Activated naive CD8-positive, alpha-beta T cell (primary cell): ENCODE data around the gene RAB20.

ENCODE experiments used
- H3K27ac Mint-ChIP-seq: one replicate; pipeline ENCODE4 v1.8.0; 2021; ENCODE audit warnings: mixed read lengths
- H3K27me3 Mint-ChIP-seq: one replicate; pipeline ENCODE4 v1.8.0; 2021; ENCODE audit warnings: mixed read lengths
- H3K36me3 Mint-ChIP-seq: one replicate; pipeline ENCODE4 v1.8.0; 2021; ENCODE audit warnings: mixed read lengths
- H3K4me1 Mint-ChIP-seq: one replicate; pipeline ENCODE4 v1.8.0; 2021; ENCODE audit warnings: low read depth, mixed read lengths
- H3K4me3 Mint-ChIP-seq: one replicate; pipeline ENCODE4 v1.8.0; 2021; ENCODE audit warnings: mild to moderate bottlenecking, mixed read lengths
- H3K9me3 Mint-ChIP-seq: one replicate; pipeline ENCODE4 v1.8.0; 2021; ENCODE audit warnings: low read depth, mixed read lengths

The RAB20 gene

GRCh38 chr13:110553417-110553816, 8.1 kb downstream of the RAB20 start:
- Mint-ChIP-seq H3K27me3 (no peaks in the 10 kb centered on the region), H3K36me3 (peaks cover 2% of the 10 kb centered on the region), H3K27ac (no peak overlapping the region), H3K4me3 (no peak overlapping the region), H3K9me3 (no peaks in the 10 kb centered on the region), H3K4me1 (no peaks in the 10 kb centered on the region)

GRCh38 chr13:110552767-110553166, 8.8 kb downstream of the RAB20 start:
- Mint-ChIP-seq H3K27me3 (no peaks in the 10 kb centered on the region), H3K9me3 (no peaks in the 10 kb centered on the region), H3K4me1 (no peaks in the 10 kb centered on the region), H3K36me3 (peaks cover 2% of the 10 kb centered on the region), H3K27ac (no peak overlapping the region), H3K4me3 (no peak overlapping the region)

- Mint-ChIP-seq H3K4me1 (no peaks in the 10 kb centered on the region), H3K4me3 (no peak overlapping the region), H3K27ac (no peak overlapping the region), H3K36me3 (peaks cover 4% of the 10 kb centered on the region), H3K9me3 (no peaks in the 10 kb centered on the region), H3K27me3 (no peaks in the 10 kb centered on the region)
Measured at GRCh38 chr13:110551284-110551683, 10.2 kb downstream of the RAB20 start.

GRCh38 chr13:110549795-110550160, 11.7 kb downstream of the RAB20 start:
- H3K27me3 Mint-ChIP-seq = peaks cover 1% of the 10 kb centered on the region
- H3K9me3 Mint-ChIP-seq = no peaks in the 10 kb centered on the region
- H3K27ac Mint-ChIP-seq = no peak overlapping the region
- no peak overlapping the region for H3K4me3 Mint-ChIP-seq
- H3K36me3 Mint-ChIP-seq = peaks cover 8% of the 10 kb centered on the region
- H3K4me1 Mint-ChIP-seq = no peaks in the 10 kb centered on the region

- no peaks in the 10 kb centered on the region for H3K4me1 Mint-ChIP-seq
- no peak overlapping the region for H3K27ac Mint-ChIP-seq
- H3K9me3 Mint-ChIP-seq = no peaks in the 10 kb centered on the region
- H3K36me3 Mint-ChIP-seq = peaks cover 9% of the 10 kb centered on the region
- H3K27me3 Mint-ChIP-seq = peaks cover 1% of the 10 kb centered on the region
- no peak overlapping the region for H3K4me3 Mint-ChIP-seq
Measured at GRCh38 chr13:110548891-110549794, 12.4 kb downstream of the RAB20 start.

GRCh38 chr13:110546926-110547325, 14.6 kb downstream of the RAB20 start:
- no peak overlapping the region for H3K27ac Mint-ChIP-seq
- H3K27me3 Mint-ChIP-seq = peaks cover 1% of the 10 kb centered on the region
- H3K9me3 Mint-ChIP-seq = no peaks in the 10 kb centered on the region
- H3K36me3 Mint-ChIP-seq = peaks cover 11% of the 10 kb centered on the region
- no peak overlapping the region for H3K4me3 Mint-ChIP-seq
- no peaks in the 10 kb centered on the region for H3K4me1 Mint-ChIP-seq

GRCh38 chr13:110546378-110546777, 15.1 kb downstream of the RAB20 start:
- no peak overlapping the region for H3K4me3 Mint-ChIP-seq
- no peak overlapping the region for H3K27ac Mint-ChIP-seq
- H3K4me1 Mint-ChIP-seq = no peaks in the 10 kb centered on the region
- H3K27me3 Mint-ChIP-seq = peaks cover 1% of the 10 kb centered on the region
- H3K9me3 Mint-ChIP-seq = no peaks in the 10 kb centered on the region
- peaks cover 11% of the 10 kb centered on the region for H3K36me3 Mint-ChIP-seq

- H3K36me3 Mint-ChIP-seq = peaks cover 9% of the 10 kb centered on the region
- H3K4me1 Mint-ChIP-seq = peaks cover 6% of the 10 kb centered on the region
- peaks cover 1% of the 10 kb centered on the region for H3K27me3 Mint-ChIP-seq
- no peak overlapping the region for H3K4me3 Mint-ChIP-seq
- H3K27ac Mint-ChIP-seq = no peak overlapping the region
- H3K9me3 Mint-ChIP-seq = no peaks in the 10 kb centered on the region
Measured at GRCh38 chr13:110542169-110542796, 19.2 kb downstream of the RAB20 start.

GRCh38 chr13:110541526-110541920, 20.0 kb downstream of the RAB20 start:
- Mint-ChIP-seq H3K27me3 (peaks cover 1% of the 10 kb centered on the region), H3K9me3 (no peaks in the 10 kb centered on the region), H3K36me3 (peaks cover 6% of the 10 kb centered on the region), H3K4me1 (peaks cover 8% of the 10 kb centered on the region), H3K27ac (no peak overlapping the region), H3K4me3 (no peak overlapping the region)

GRCh38 chr13:110540871-110541525, 20.5 kb downstream of the RAB20 start:
- peaks cover 5% of the 10 kb centered on the region for H3K36me3 Mint-ChIP-seq
- no peak overlapping the region for H3K4me3 Mint-ChIP-seq
- H3K9me3 Mint-ChIP-seq = no peaks in the 10 kb centered on the region
- no peak overlapping the region for H3K27ac Mint-ChIP-seq
- no peaks in the 10 kb centered on the region for H3K27me3 Mint-ChIP-seq
- H3K4me1 Mint-ChIP-seq = peaks cover 10% of the 10 kb centered on the region

GRCh38 chr13:110539894-110540293, 21.6 kb downstream of the RAB20 start:
- Mint-ChIP-seq H3K4me1 (peaks cover 10% of the 10 kb centered on the region), H3K27me3 (no peaks in the 10 kb centered on the region), H3K36me3 (peaks cover 4% of the 10 kb centered on the region), H3K9me3 (no peaks in the 10 kb centered on the region), H3K27ac (no peak overlapping the region), H3K4me3 (no peak overlapping the region)

GRCh38 chr13:110538632-110539031, 22.9 kb downstream of the RAB20 start:
- no peaks in the 10 kb centered on the region for H3K27me3 Mint-ChIP-seq
- H3K36me3 Mint-ChIP-seq = no peaks in the 10 kb centered on the region
- H3K4me1 Mint-ChIP-seq = peaks cover 10% of the 10 kb centered on the region
- no peak overlapping the region for H3K27ac Mint-ChIP-seq
- no peak overlapping the region for H3K4me3 Mint-ChIP-seq
- H3K9me3 Mint-ChIP-seq = no peaks in the 10 kb centered on the region

GRCh38 chr13:110536006-110536693, 25.4 kb downstream of the RAB20 start:
- Mint-ChIP-seq H3K4me3 (peak overlapping the region; percentile 17), H3K27ac (no peak overlapping the region), H3K36me3 (no peaks in the 10 kb centered on the region)

GRCh38 chr13:110535526-110535925, 26.0 kb downstream of the RAB20 start:
- Mint-ChIP-seq H3K36me3 (no peaks in the 10 kb centered on the region), H3K27me3 (no peaks in the 10 kb centered on the region), H3K4me3 (no peak overlapping the region), H3K4me1 (peaks cover 10% of the 10 kb centered on the region), H3K27ac (no peak overlapping the region), H3K9me3 (no peaks in the 10 kb centered on the region)

More at GRCh38 chr13:110536006-110536693, 25.4 kb downstream of the RAB20 start:
- Mint-ChIP-seq H3K4me1 (peaks cover 10% of the 10 kb centered on the region), H3K27me3 (no peaks in the 10 kb centered on the region), H3K9me3 (no peaks in the 10 kb centered on the region)
